ENCODE measurements around the gene CACHD1. TPM values are rescaled to one million over a fixed set of nuclear protein-coding genes. Genes with fewer than 3 reads are reported as not detected.

CACHD1 gene
- total RNA-seq, 1 donor: 7.3 TPM

DNA sequence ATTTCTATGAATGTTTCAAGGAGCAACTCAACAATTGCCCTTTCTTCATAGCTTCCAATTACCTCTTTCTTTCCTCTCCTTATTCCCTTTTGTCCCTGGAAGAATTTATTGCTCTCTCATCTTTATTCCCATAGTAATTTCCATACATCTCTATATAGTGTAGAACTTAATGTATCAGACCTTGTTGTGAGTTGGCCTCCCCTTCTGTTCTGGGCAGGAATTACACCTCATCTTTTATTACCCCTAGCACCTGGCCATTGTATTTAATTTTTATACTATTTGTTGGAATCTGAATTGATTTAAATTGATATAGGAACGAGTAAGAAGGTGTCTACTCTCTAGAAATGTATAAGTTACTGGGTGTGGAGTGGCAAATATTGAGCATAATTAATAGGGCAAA, 114.5 kb downstream of the CACHD1 start:
- no peak for DNase-seq (ENCODE audit: low read depth)
- peak; percentile 42 for TF ChIP-seq CTCF (IDR thresholded peaks at IDR 0.05; ENCODE audit: insufficient read depth, low read length)
- no peak overlapping the region for H3K4me3 ChIP-seq (ENCODE audit: low read depth, low read length)

DNA sequence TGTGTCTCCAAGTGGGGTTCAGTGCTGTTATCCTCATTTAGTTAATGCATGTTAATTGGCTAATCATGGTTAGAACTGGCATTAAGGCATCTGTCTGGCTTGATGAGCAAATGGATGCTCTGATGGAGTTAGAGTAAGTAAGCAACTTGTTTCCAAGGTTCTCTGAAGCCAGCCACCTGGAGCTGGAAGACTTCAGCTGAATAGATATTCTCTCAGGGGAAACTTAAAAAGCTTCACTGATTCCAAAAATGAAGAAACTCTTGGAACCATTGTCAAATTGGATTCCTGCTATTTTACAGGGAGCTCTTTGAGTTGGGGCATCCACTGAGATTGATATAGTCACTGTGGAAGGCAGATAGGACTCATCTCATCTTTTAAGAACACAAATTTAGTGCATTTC, 118.9 kb downstream of the CACHD1 start:
- no peak for TF ChIP-seq CTCF (IDR thresholded peaks at IDR 0.05; ENCODE audit: insufficient read depth, low read length)
- H3K4me3 ChIP-seq (ENCODE audit: low read depth, low read length): no peak overlapping the region
- no peak for DNase-seq (ENCODE audit: low read depth)

DNA sequence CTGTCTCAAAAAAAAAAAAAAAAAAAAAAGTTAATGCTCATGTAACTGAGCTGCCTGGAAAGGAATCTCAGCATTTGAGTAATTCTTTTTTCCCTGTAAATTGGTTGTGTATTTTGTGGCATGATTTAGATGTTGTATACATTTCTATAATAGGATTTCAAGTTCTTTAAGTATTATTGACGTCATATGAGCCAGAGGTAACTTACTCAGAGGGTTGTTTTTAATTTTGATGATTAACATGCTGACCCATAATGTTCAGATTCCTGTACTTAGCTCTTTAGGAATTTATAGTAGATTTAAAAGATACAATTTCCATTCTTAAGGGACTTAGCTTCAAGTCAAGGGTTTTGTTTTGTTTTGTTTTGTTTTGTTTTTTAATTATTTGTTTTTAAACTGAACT, 120.4 kb downstream of the CACHD1 start:
- no peak overlapping the region for H3K4me3 ChIP-seq (ENCODE audit: low read depth, low read length)
- DNase-seq (ENCODE audit: low read depth): no peak
- TF ChIP-seq CTCF (IDR thresholded peaks at IDR 0.05; ENCODE audit: insufficient read depth, low read length): no peak

- no peak overlapping the region for H3K4me3 ChIP-seq (ENCODE audit: low read depth, low read length)
- no peak for DNase-seq (ENCODE audit: low read depth)
- TF ChIP-seq CTCF (IDR thresholded peaks at IDR 0.05; ENCODE audit: insufficient read depth, low read length): no peak
Observed at GRCh38 chr1:64594446-64594845, 124.5 kb downstream of the CACHD1 start.

DNA sequence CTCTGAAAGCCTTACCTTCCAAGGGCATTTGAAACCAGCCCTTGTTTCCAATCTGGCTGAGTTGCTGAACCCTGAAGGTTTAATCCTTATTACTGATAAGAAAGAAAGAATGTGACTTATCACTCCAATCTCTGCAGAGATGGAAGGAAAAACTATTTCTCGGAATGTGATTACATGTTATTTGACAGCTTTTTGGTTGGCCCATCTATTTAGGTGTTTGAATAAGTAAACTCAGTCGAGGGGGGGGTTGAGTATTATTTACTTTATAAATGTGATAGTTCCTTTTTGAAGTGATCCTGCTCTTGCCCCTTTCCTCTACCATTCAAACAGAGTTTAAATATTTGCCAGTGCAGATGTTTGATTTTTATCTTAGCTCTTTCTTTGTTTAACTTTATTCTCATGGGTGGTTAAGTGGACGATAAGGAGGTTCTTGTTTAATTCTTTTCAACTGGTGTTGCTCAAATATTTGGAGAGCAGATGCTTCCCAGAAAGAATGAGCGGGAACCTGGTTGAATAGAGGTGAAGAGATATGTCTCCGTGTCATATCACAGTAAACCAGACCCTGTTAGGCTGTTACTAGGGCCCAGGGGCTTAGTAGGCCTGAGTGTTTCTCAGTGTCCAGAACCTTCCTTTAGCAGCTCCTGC, 126.1 kb downstream of the CACHD1 start:
- DNase-seq (ENCODE audit: low read depth): no peak
- no peak for TF ChIP-seq CTCF (IDR thresholded peaks at IDR 0.05; ENCODE audit: insufficient read depth, low read length)
- no peak overlapping the region for H3K4me3 ChIP-seq (ENCODE audit: low read depth, low read length)

GRCh38 chr1:64597113-64597512, 127.2 kb downstream of the CACHD1 start:
- DNase-seq (ENCODE audit: low read depth): no peak
- TF ChIP-seq CTCF (IDR thresholded peaks at IDR 0.05; ENCODE audit: insufficient read depth, low read length): no peak

GRCh38 chr1:64598100-64598571, 128.2 kb downstream of the CACHD1 start:
- no peak for DNase-seq (ENCODE audit: low read depth)
- TF ChIP-seq CTCF (IDR thresholded peaks at IDR 0.05; ENCODE audit: insufficient read depth, low read length): no peak
- no peak overlapping the region for H3K4me3 ChIP-seq (ENCODE audit: low read depth, low read length)

More at GRCh38 chr1:64597113-64597512, 127.2 kb downstream of the CACHD1 start:
- H3K4me3 ChIP-seq (ENCODE audit: low read depth, low read length): no peak overlapping the region

All from fibroblast of the aortic adventitia (primary cell).